DMS79 treated with DMSO at 0.1 percent for 48 hours (cell line): ENCODE results near the gene CD2.

Source experiments
- DNase-seq: peaks from one replicate; lab custom pipeline; 2025; lab: John Stamatoyannopoulos, UW

CD2 gene

GRCh38 chr1:116754198-116754977 lies at the start of gene CD2:
CD2 (plus strand) TSS chr1:116754430; CDS start chr1:116754493, 63 bp downstream.
- DNase-seq = no peak

- no peak for DNase-seq
These were observed 48.1 kb upstream of the CD2 start for GRCh38 chr1:116706123-116706522.

GRCh38 chr1:116706841-116707240 lies 47.4 kb upstream of the CD2 start:
- no peak for DNase-seq

GRCh38 chr1:116708255-116708900 lies 45.9 kb upstream of the CD2 start:
- no peak for DNase-seq

GRCh38 chr1:116709666-116710167 lies 44.5 kb upstream of the CD2 start:
- no peak for DNase-seq

- DNase-seq = peak; percentile 52
These were observed 43.6 kb upstream of the CD2 start for GRCh38 chr1:116710420-116711262.

GRCh38 chr1:116711263-116711840 lies 42.9 kb upstream of the CD2 start:
- peak; percentile 81 for DNase-seq

GRCh38 chr1:116712510-116712909 lies 41.7 kb upstream of the CD2 start:
- DNase-seq = no peak

GRCh38 chr1:116713474-116713873 lies 40.8 kb upstream of the CD2 start:
- DNase-seq = no peak

GRCh38 chr1:116716391-116716790 lies 37.8 kb upstream of the CD2 start:
- no peak for DNase-seq

GRCh38 chr1:116717318-116717717 lies 36.9 kb upstream of the CD2 start:
- no peak for DNase-seq

GRCh38 chr1:116720364-116721038 lies 33.7 kb upstream of the CD2 start:
- DNase-seq = no peak

GRCh38 chr1:116721039-116721405 lies 33.2 kb upstream of the CD2 start:
- no peak for DNase-seq

- DNase-seq = no peak
These were observed 32.7 kb upstream of the CD2 start for GRCh38 chr1:116721451-116722007.

GRCh38 chr1:116722016-116722838 lies 32.0 kb upstream of the CD2 start:
- no peak for DNase-seq

- DNase-seq = peak; percentile 45
These were observed 29.4 kb upstream of the CD2 start for GRCh38 chr1:116724765-116725375.

- no peak for DNase-seq
These were observed 28.4 kb upstream of the CD2 start for GRCh38 chr1:116725798-116726197.

- no peak for DNase-seq
These were observed 27.1 kb upstream of the CD2 start for GRCh38 chr1:116726872-116727820.

- no peak for DNase-seq
These were observed 22.8 kb upstream of the CD2 start for GRCh38 chr1:116731439-116731838.
